ENCODE measurements around the gene SYNPO2. TPM values are rescaled to one million over a fixed set of nuclear protein-coding genes. Genes with fewer than 3 reads are reported as not detected.

Gene SYNPO2
- total RNA-seq, 1 experiment from 2014 or later = not detected

Other genes starting within 250 kb of the SYNPO2 start
- gene METTL14, start 203.5 kb upstream of the SYNPO2 start, total RNA-seq (2014; rRNA removed; shearing (Covaris generic)) = 3.8 and 28.7 TPM in 2 replicates
- 8.2 and 13.3 TPM in 2 replicates for gene SEC24D, start 52.7 kb upstream of the SYNPO2 start, total RNA-seq (2014; rRNA removed; shearing (Covaris generic))
- gene MYOZ2, start 247.0 kb downstream of the SYNPO2 start, total RNA-seq (2014; rRNA removed; shearing (Covaris generic)) = not detected in 2 replicates